ES-I3 (cell line): ENCODE results near the gene KLF16.

Experiments
- H3K36me3 ChIP-seq: 2 replicates; pipeline ENCODE4 v1.6.1; 2013; ENCODE audit warnings: mild to moderate bottlenecking, low read length, control low read depth, moderate library complexity; ENCODE audit not compliant: insufficient read depth
- H3K4me1 ChIP-seq: 2 replicates; pipeline ENCODE4 v1.6.1; 2013; ENCODE audit warnings: mild to moderate bottlenecking, control low read depth, low read length; ENCODE audit not compliant: insufficient read depth
- H3K9ac ChIP-seq: 2 replicates; pipeline ENCODE4 v1.6.1; 2013; ENCODE audit warnings: low read depth, mild to moderate bottlenecking, low read length, moderate library complexity
- H3K9me3 ChIP-seq: 2 replicates; pipeline ENCODE4 v1.6.1; 2013; ENCODE audit warnings: mild to moderate bottlenecking, low read length, moderate library complexity; ENCODE audit not compliant: control insufficient read depth, insufficient read depth

KLF16 gene

GRCh38 chr19:1825909-1826556, 37.3 kb downstream of the KLF16 start:
- H3K9ac ChIP-seq = no peak overlapping the region
- peaks cover 10% of the 10 kb centered on the region for H3K36me3 ChIP-seq
- H3K4me1 ChIP-seq = peaks cover 9% of the 10 kb centered on the region; the same call in 1 of the 2 replicates

GRCh38 chr19:1824252-1824622, 39.1 kb downstream of the KLF16 start:
- Histone ChIP-seq H3K9ac (no peak overlapping the region), H3K36me3 (peaks cover 7% of the 10 kb centered on the region; the same call in 1 of the 2 replicates)

More at GRCh38 chr19:1825909-1826556, 37.3 kb downstream of the KLF16 start:
- H3K9me3 ChIP-seq = no peaks in the 10 kb centered on the region

GRCh38 chr19:1823539-1824251, 39.7 kb downstream of the KLF16 start:
- no peak overlapping the region for H3K9ac ChIP-seq
- H3K9me3 ChIP-seq = no peaks in the 10 kb centered on the region
- peaks cover 7% of the 10 kb centered on the region; the same call in 1 of the 2 replicates for H3K36me3 ChIP-seq
- peaks cover 9% of the 10 kb centered on the region; the same call in 1 of the 2 replicates for H3K4me1 ChIP-seq

More at GRCh38 chr19:1824252-1824622, 39.1 kb downstream of the KLF16 start:
- H3K9me3 ChIP-seq = no peaks in the 10 kb centered on the region
- H3K4me1 ChIP-seq = peaks cover 9% of the 10 kb centered on the region; the same call in 1 of the 2 replicates

GRCh38 chr19:1823020-1823419, 40.4 kb downstream of the KLF16 start:
- Histone ChIP-seq H3K9ac (no peak overlapping the region), H3K36me3 (peaks cover 7% of the 10 kb centered on the region; the same call in 1 of the 2 replicates), H3K9me3 (no peaks in the 10 kb centered on the region), H3K4me1 (peaks cover 9% of the 10 kb centered on the region; the same call in 1 of the 2 replicates)

GRCh38 chr19:1822210-1822609, 41.2 kb downstream of the KLF16 start:
- H3K4me1 ChIP-seq = peaks cover 6% of the 10 kb centered on the region; the same call in 1 of the 2 replicates
- peaks cover 7% of the 10 kb centered on the region; the same call in 1 of the 2 replicates for H3K36me3 ChIP-seq
- H3K9me3 ChIP-seq = no peaks in the 10 kb centered on the region
- no peak overlapping the region for H3K9ac ChIP-seq

GRCh38 chr19:1819341-1820255, 43.8 kb downstream of the KLF16 start:
- H3K4me1 ChIP-seq = no peaks in the 10 kb centered on the region
- H3K36me3 ChIP-seq = peaks cover 5% of the 10 kb centered on the region; the same call in 1 of the 2 replicates
- H3K9me3 ChIP-seq = no peaks in the 10 kb centered on the region
- no peak overlapping the region for H3K9ac ChIP-seq

- no peaks in the 10 kb centered on the region for H3K4me1 ChIP-seq
- no peaks in the 10 kb centered on the region for H3K9me3 ChIP-seq
- H3K9ac ChIP-seq = no peak overlapping the region
- no peaks in the 10 kb centered on the region for H3K36me3 ChIP-seq
Measured at GRCh38 chr19:1818549-1819195, 44.7 kb downstream of the KLF16 start.

- Histone ChIP-seq H3K4me1 (no peaks in the 10 kb centered on the region), H3K36me3 (no peaks in the 10 kb centered on the region), H3K9me3 (no peaks in the 10 kb centered on the region), H3K9ac (no peak overlapping the region)
Measured at GRCh38 chr19:1817553-1818179, 45.7 kb downstream of the KLF16 start.

GRCh38 chr19:1816530-1817298, 46.7 kb downstream of the KLF16 start:
- H3K4me1 ChIP-seq = no peaks in the 10 kb centered on the region
- H3K36me3 ChIP-seq = no peaks in the 10 kb centered on the region

GRCh38 chr19:1815605-1816529, 47.5 kb downstream of the KLF16 start:
- Histone ChIP-seq H3K9ac (no peak overlapping the region), H3K36me3 (no peaks in the 10 kb centered on the region), H3K4me1 (no peaks in the 10 kb centered on the region), H3K9me3 (no peaks in the 10 kb centered on the region)

More at GRCh38 chr19:1816530-1817298, 46.7 kb downstream of the KLF16 start:
- no peak overlapping the region for H3K9ac ChIP-seq
- no peaks in the 10 kb centered on the region for H3K9me3 ChIP-seq

- Histone ChIP-seq H3K9ac (no peak overlapping the region), H3K9me3 (no peaks in the 10 kb centered on the region), H3K36me3 (no peaks in the 10 kb centered on the region), H3K4me1 (no peaks in the 10 kb centered on the region)
Measured at GRCh38 chr19:1814833-1815604, 48.4 kb downstream of the KLF16 start.

GRCh38 chr19:1814391-1814790, 49.0 kb downstream of the KLF16 start:
- Histone ChIP-seq H3K9me3 (no peaks in the 10 kb centered on the region), H3K9ac (no peak overlapping the region), H3K36me3 (no peaks in the 10 kb centered on the region), H3K4me1 (no peaks in the 10 kb centered on the region)
